T-cell (primary cell): ENCODE results near the gene MAU2. TPM values are rescaled to one million over a fixed set of nuclear protein-coding genes. Genes with fewer than 3 reads are reported as not detected.
"Not testable (repeated sequence)": the region's sequence is repeated elsewhere in the genome, so short reads cannot be mapped to it uniquely, and the experiment has no call there.

ENCODE experiments used
- ATAC-seq, 4 experiments: fragments of 200-7000 bp in 3 of 4; fragments of 150-1000 bp in 1 of 4; cut with Tn5 transposase; replicated peaks in 1 of 4; 1 replicate in 3 of 4; 2 replicates in 1 of 4; pipeline ENCODE4 v1.10.0; 2021; ENCODE audit warnings: moderate library complexity in 3 of 4, mild to moderate bottlenecking in 2 of 4, moderate number of reproducible peaks in 1 of 4
- CTCF ChIA-PET, 2 donors: fragments of 300-600 bp; sonication (Branson Sonifier 250); formaldehyde crosslinking; loops; one replicate each; lab custom pipeline; 2022; ENCODE audit warnings: antibody characterized with exemption in 2 of 2; lab: Charles Lee
- POLR2A ChIA-PET, 2 donors: fragments of 300-600 bp; sonication (Branson Sonifier 250); formaldehyde crosslinking; loops; one replicate each; lab custom pipeline; 2022; ENCODE audit warnings: antibody characterized with exemption in 2 of 2; lab: Charles Lee
- DNase-seq, 35 experiments: peaks; one replicate each; pipeline versions ENCODE4 v3.0.0 to v3.0.0-alpha.2; 2013 to 2023
- H3K27ac ChIP-seq: one replicate; pipeline ENCODE4 v1.5.1; 2013; ENCODE audit warnings: low read length
- H3K27me3 ChIP-seq, 2 experiments: replicated peaks in 1 of 2; 1 replicate in 1 of 2; 2 replicates in 1 of 2; pipeline versions ENCODE4 v1.6.1 to v1.7.0; 2013; ENCODE audit warnings: low read length in 1 of 2, mixed read lengths in 1 of 2; ENCODE audit not compliant: control insufficient read depth in 2 of 2, insufficient read depth in 2 of 2; ENCODE audit errors: extremely low read depth in 1 of 2
- H3K36me3 ChIP-seq, 2 donors: 1 replicate in 1 of 2; 2 replicates in 1 of 2; pipeline versions ENCODE4 v1.6.1 to v1.7.0; 2013; ENCODE audit warnings: low read length in 1 of 2; ENCODE audit not compliant: control insufficient read depth in 2 of 2, insufficient read depth in 1 of 2; ENCODE audit errors: extremely low read depth in 1 of 2
- H3K4me1 ChIP-seq, 2 experiments: 1 replicate in 1 of 2; 2 replicates in 1 of 2; pipeline versions ENCODE4 v1.6.1 to v1.7.0; 2013; ENCODE audit warnings: low read length in 2 of 2, mixed read lengths in 1 of 2; ENCODE audit not compliant: insufficient read depth in 2 of 2, control insufficient read depth in 1 of 2; ENCODE audit errors: extremely low read depth in 1 of 2
- H3K4me3 ChIP-seq, 2 donors: 1 replicate in 1 of 2; 2 replicates in 1 of 2; pipeline versions ENCODE4 v1.5.1 to v1.7.0; 2013; ENCODE audit warnings: mild to moderate bottlenecking in 2 of 2, low read length in 1 of 2, moderate library complexity in 1 of 2; ENCODE audit not compliant: control insufficient read depth in 1 of 2; ENCODE audit errors: extremely low read depth in 1 of 2
- H3K9me3 ChIP-seq: 2 replicates; pipeline ENCODE4 v1.7.0; 2013
- H3K27ac Mint-ChIP-seq, 2 donors: one replicate each; pipeline ENCODE4 v1.8.0; 2020 to 2021; ENCODE audit warnings: mild to moderate bottlenecking in 2 of 2, mixed read lengths in 2 of 2
- H3K27me3 Mint-ChIP-seq, 2 donors: one replicate each; pipeline ENCODE4 v1.8.0; 2021 to 2022; ENCODE audit warnings: mixed read lengths in 2 of 2
- H3K36me3 Mint-ChIP-seq: one replicate; pipeline ENCODE4 v1.8.0; 2021; ENCODE audit warnings: mixed read lengths
- H3K4me1 Mint-ChIP-seq, 3 donors: one replicate each; pipeline ENCODE4 v1.8.0; 2020 to 2022; ENCODE audit warnings: mixed read lengths in 3 of 3, mild to moderate bottlenecking in 1 of 3
- H3K4me3 Mint-ChIP-seq, 3 donors: one replicate each; pipeline ENCODE4 v1.8.0; 2020 to 2022; ENCODE audit warnings: mild to moderate bottlenecking in 3 of 3, mixed read lengths in 3 of 3, moderate library complexity in 3 of 3
- H3K9me3 Mint-ChIP-seq, 3 donors: one replicate each; pipeline ENCODE4 v1.8.0; 2020 to 2022; ENCODE audit warnings: mixed read lengths in 3 of 3
- WGBS: methylation state at CpG from one replicate; pipeline ENCODE4 v1.1.5; 2013; ENCODE audit warnings: missing lambda C conversion rate; ENCODE audit not compliant: insufficient coverage; 5-methylcytosine and 5-hydroxymethylcytosine counted together
- total RNA-seq, 35 experiments: library from RNA in 6 of 35; stranded (reverse) in 6 of 35; fragments of 120-200 nt in 1 of 35; gene quantifications; one replicate each; pipeline versions ENCODE4 v1.2.1 to v1.2.4 and lab custom pipeline; 2013 to 2026

MAU2 gene
- total RNA-seq, 5 donors from 2014 or later (not counting 1 experiment from before 2014, with no cell fraction given), result 143 to 159 (median 150) TPM

DNA sequence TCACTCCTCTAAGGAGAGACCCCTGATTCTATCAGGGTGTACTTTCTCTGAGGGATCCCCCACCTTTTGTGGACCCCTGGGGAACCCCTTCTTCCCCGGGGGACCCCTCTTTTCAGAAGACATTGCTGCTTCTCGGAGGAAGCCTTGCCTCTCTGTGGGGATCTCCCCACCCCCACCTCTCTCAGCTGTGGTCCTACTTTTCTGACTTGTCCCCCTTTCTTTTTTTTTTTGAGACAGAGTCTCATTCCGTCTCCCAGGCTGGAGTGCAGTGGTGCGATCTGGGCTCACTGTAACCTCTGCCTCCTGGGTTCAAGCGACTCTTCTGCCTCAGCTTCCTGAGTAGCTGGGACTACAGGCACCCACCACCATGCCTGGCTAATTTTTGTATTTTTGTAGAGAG is 66.5 kb downstream of the MAU2 start:
- DNase-seq (no peak), ATAC-seq (no peak)
- Histone ChIP-seq H3K9me3 (no peaks in the 10 kb centered on the region), H3K4me3 (peak overlapping the region; percentile 92 to 95), H3K27ac (peak overlapping the region; percentile 72), H3K4me1 (peaks cover 42 to 61% of the 10 kb centered on the region in 2 experiments), H3K36me3 (no peaks in the 10 kb centered on the region), H3K27me3 (no peaks in the 10 kb centered on the region)
- Mint-ChIP-seq H3K36me3 (peaks cover 8% of the 10 kb centered on the region), H3K27ac (peak overlapping the region; percentile 84 to 90), H3K4me1 (peaks cover 57 to 59% (median 58%) of the 10 kb centered on the region in 3 donors), H3K27me3 (no peaks in the 10 kb centered on the region), H3K9me3 (no peaks in the 10 kb centered on the region), H3K4me3 (peak overlapping the region; percentile 88 to 100 (median 91))
- ChIA-PET POLR2A (interaction anchor here in 1 of 2 donors (0.8 kb wide), 1 partner anchor 72 kb away, joined by 7 read pairs; no protein-coding TSS in a partner anchor), CTCF (no interaction called here)
- WGBS, result 33% methylated on average over 2 of the region's 5 CpGs

- DNase-seq, result no peak
- Mint-ChIP-seq H3K27ac (peak overlapping the region; percentile 84 to 91), H3K27me3 (no peaks in the 10 kb centered on the region), H3K36me3 (peaks cover 8% of the 10 kb centered on the region), H3K4me3 (peak overlapping the region; percentile 40 to 100 (median 91)), H3K4me1 (peaks cover 68 to 71% (median 68%) of the 10 kb centered on the region in 3 donors), H3K9me3 (no peaks in the 10 kb centered on the region)
- CTCF ChIA-PET, result interaction anchor here in 1 of 2 donors (1.1 kb wide), 1 partner anchor 16 kb away, joined by 3 read pairs; no protein-coding TSS in a partner anchor
- POLR2A ChIA-PET, result interaction anchor here in 1 of 2 donors (0.6 kb wide), 1 partner anchor 91 kb away, joined by 3 read pairs; no protein-coding TSS in a partner anchor
- WGBS, result 89% methylated on average over 4 of the region's 13 CpGs
- Histone ChIP-seq H3K4me3 (peak overlapping the region in 1 of 2 donors; percentile 59), H3K4me1 (peaks cover 48 to 74% of the 10 kb centered on the region in 2 experiments), H3K27me3 (no peaks in the 10 kb centered on the region), H3K27ac (peak overlapping the region; percentile 7), H3K36me3 (no peaks in the 10 kb centered on the region), H3K9me3 (no peaks in the 10 kb centered on the region)
- ATAC-seq, result no peak
Observed at GRCh38 chr19:19388568-19389555, 68.2 kb downstream of the MAU2 start.

- 84% methylated on average over 5 of the region's 12 CpGs for WGBS
- H3K27me3 ChIP-seq, H3K9me3 Mint-ChIP-seq, H3K9me3 ChIP-seq, H3K27me3 Mint-ChIP-seq, H3K27ac ChIP-seq, H3K4me3 ChIP-seq, H3K36me3 Mint-ChIP-seq, ATAC-seq, DNase-seq, H3K36me3 ChIP-seq: not testable (repeated sequence)
- peaks cover 52 to 75% of the 10 kb centered on the region in 2 experiments for H3K4me1 ChIP-seq
- ChIA-PET POLR2A (interaction anchor here in 1 of 2 donors (0.6 kb wide), 1 partner anchor 211 kb away, joined by 5 read pairs; no protein-coding TSS in a partner anchor), CTCF (interaction anchor here in 1 of 2 donors (1.1 kb wide), 1 partner anchor 17 kb away, joined by 3 read pairs; no protein-coding TSS in a partner anchor)
- Mint-ChIP-seq H3K4me3 (peak overlapping the region in 2 of 3 donors; percentile 21 to 100), H3K4me1 (peaks cover 76 to 77% (median 76%) of the 10 kb centered on the region in 3 donors), H3K27ac (peak overlapping the region; percentile 84 to 91)
Observed at GRCh38 chr19:19389683-19390082, 69.1 kb downstream of the MAU2 start.

GRCh38 chr19:19394333-19394732 is 73.7 kb downstream of the MAU2 start:
- Mint-ChIP-seq H3K27ac (peak overlapping the region; percentile 79 to 85), H3K4me3 (peak overlapping the region in 1 of 3 donors; percentile 57), H3K4me1 (peaks cover 57 to 68% (median 65%) of the 10 kb centered on the region in 3 donors)
- H3K36me3 ChIP-seq, H3K4me3 ChIP-seq, H3K9me3 Mint-ChIP-seq, H3K27me3 Mint-ChIP-seq, CTCF ChIA-PET, H3K27me3 ChIP-seq, DNase-seq, H3K9me3 ChIP-seq, ATAC-seq, H3K36me3 Mint-ChIP-seq: not testable (repeated sequence)
- POLR2A ChIA-PET, result interaction anchor here in 1 of 2 donors (1.0 kb wide), 1 partner anchor 11 kb away, joined by 7 read pairs; the partner anchor contains the start of gene GATAD2A
- 91% methylated on average over 4 of the region's 7 CpGs for WGBS
- H3K27ac ChIP-seq, result peak overlapping the region; percentile 32
- H3K4me1 ChIP-seq, result peaks cover 29 to 47% of the 10 kb centered on the region in 2 experiments

GRCh38 chr19:19399733-19400433 is 79.3 kb downstream of the MAU2 start:
- ChIA-PET CTCF (interaction anchor here in 1 of 2 donors (1.0 kb wide), 2 partner anchors 14 to 89 kb away, joined by 3 read pairs; no protein-coding TSS in a partner anchor), POLR2A (interaction anchor here in 1 of 2 donors (0.5 kb wide), 1 partner anchor 72 kb away, joined by 3 read pairs; no protein-coding TSS in a partner anchor)
- Mint-ChIP-seq H3K27me3 (no peaks in the 10 kb centered on the region), H3K4me1 (peaks cover 38 to 51% (median 50%) of the 10 kb centered on the region in 3 donors), H3K27ac (peak overlapping the region; percentile 19 to 55), H3K9me3 (no peaks in the 10 kb centered on the region), H3K36me3 (no peaks in the 10 kb centered on the region), H3K4me3 (no peak overlapping the region)
- H3K9me3 ChIP-seq, result no peaks in the 10 kb centered on the region
- ATAC-seq, result no peak
- H3K4me3 ChIP-seq, result no peak overlapping the region
- no peaks in the 10 kb centered on the region for H3K27me3 ChIP-seq
- no peak overlapping the region for H3K27ac ChIP-seq
- DNase-seq, result no peak
- H3K4me1 ChIP-seq, result peaks cover 4 to 11% of the 10 kb centered on the region in 2 experiments
- H3K36me3 ChIP-seq, result no peaks in the 10 kb centered on the region
- 85% methylated on average over 6 of the region's 9 CpGs for WGBS
